GM18498 (cell line): ENCODE measurements around the gene SAFB2.

Experiments
- ATAC-seq: cut with Tn5 transposase; IDR thresholded peaks from one replicate; pipeline ENCODE4 v1.9.1; 2021; ENCODE audit warnings: mild to moderate bottlenecking, moderate library complexity; ENCODE audit not compliant: unreplicated experiment

Gene SAFB2

GRCh38 chr19:5585461-5586299, 36.9 kb downstream of the SAFB2 start:
- no peak for ATAC-seq

- no peak for ATAC-seq
Measured at GRCh38 chr19:5580161-5580571, 42.4 kb downstream of the SAFB2 start.

GRCh38 chr19:5579697-5580096, 42.9 kb downstream of the SAFB2 start:
- ATAC-seq, result no peak

GRCh38 chr19:5579286-5579685, 43.3 kb downstream of the SAFB2 start:
- no peak for ATAC-seq

- no peak for ATAC-seq
Measured at GRCh38 chr19:5578097-5578846, 44.3 kb downstream of the SAFB2 start.

GRCh38 chr19:5575590-5575989, 47.0 kb downstream of the SAFB2 start:
- ATAC-seq, result no peak

- no peak for ATAC-seq
Measured at GRCh38 chr19:5572556-5573286, 49.9 kb downstream of the SAFB2 start.

GRCh38 chr19:5571777-5572176, 50.8 kb downstream of the SAFB2 start:
- ATAC-seq, result no peak

- no peak for ATAC-seq
Measured at GRCh38 chr19:5567970-5568407, 54.6 kb downstream of the SAFB2 start.

- ATAC-seq, result no peak
Measured at GRCh38 chr19:5567360-5567969, 55.1 kb downstream of the SAFB2 start, which contains the start of gene TINCR. TINCR (minus strand) TSS chr19:5567953.

- ATAC-seq, result no peak
Measured at GRCh38 chr19:5564930-5565329, 57.6 kb downstream of the SAFB2 start.

GRCh38 chr19:5563935-5564612, 58.5 kb downstream of the SAFB2 start:
- no peak for ATAC-seq

- ATAC-seq, result no peak
Measured at GRCh38 chr19:5563008-5563431, 59.6 kb downstream of the SAFB2 start.

GRCh38 chr19:5562280-5562679, 60.3 kb downstream of the SAFB2 start:
- no peak for ATAC-seq

GRCh38 chr19:5561559-5561958, 61.0 kb downstream of the SAFB2 start:
- ATAC-seq, result no peak

- ATAC-seq, result no peak
Measured at GRCh38 chr19:5560156-5560555, 62.4 kb downstream of the SAFB2 start.

- no peak for ATAC-seq
Measured at GRCh38 chr19:5559804-5560133, 62.8 kb downstream of the SAFB2 start.

- no peak for ATAC-seq
Measured at GRCh38 chr19:5558101-5558621, 64.4 kb downstream of the SAFB2 start.

- ATAC-seq, result no peak
Measured at GRCh38 chr19:5557691-5558090, 64.9 kb downstream of the SAFB2 start.

GRCh38 chr19:5554828-5555227, 67.7 kb downstream of the SAFB2 start:
- ATAC-seq, result no peak
